ENCODE data around the gene IGF2R.

Gene IGF2R

GRCh38 chr6:160128879-160129516 lies 160.1 kb downstream of the IGF2R start:
- H3K4me3 ChIP-seq (ENCODE audit: low read depth, low read length) = no peak overlapping the region
- TF ChIP-seq MYC (IDR thresholded peaks at IDR 0.05; ENCODE audit: low read depth, low read length) (no peak), POLR2A (IDR thresholded peaks at IDR 0.05; ENCODE audit: extremely low read depth, insufficient read length) (no peak), MAX (IDR thresholded peaks at IDR 0.05; ENCODE audit: low read depth, low read length) (no peak), CTCF (IDR thresholded peaks at IDR 0.05; ENCODE audit: low read depth, low read length) (no peak)
- DNase-seq (ENCODE audit: low read depth) = no peak

- TF ChIP-seq CTCF (IDR thresholded peaks at IDR 0.05; ENCODE audit: low read depth, low read length) (no peak), MYC (IDR thresholded peaks at IDR 0.05; ENCODE audit: low read depth, low read length) (no peak), POLR2A (IDR thresholded peaks at IDR 0.05; ENCODE audit: extremely low read depth, insufficient read length) (no peak), MAX (IDR thresholded peaks at IDR 0.05; ENCODE audit: low read depth, low read length) (no peak)
- no peak for DNase-seq (ENCODE audit: low read depth)
- no peak overlapping the region for H3K4me3 ChIP-seq (ENCODE audit: low read depth, low read length)
Measured at GRCh38 chr6:160129881-160130615, 161.2 kb downstream of the IGF2R start.

GRCh38 chr6:160130729-160131484 lies 162.0 kb downstream of the IGF2R start:
- DNase-seq (ENCODE audit: low read depth) = no peak
- TF ChIP-seq MYC (IDR thresholded peaks at IDR 0.05; ENCODE audit: low read depth, low read length) (no peak), MAX (IDR thresholded peaks at IDR 0.05; ENCODE audit: low read depth, low read length) (no peak), CTCF (IDR thresholded peaks at IDR 0.05; ENCODE audit: low read depth, low read length) (no peak), POLR2A (IDR thresholded peaks at IDR 0.05; ENCODE audit: extremely low read depth, insufficient read length) (no peak)
- no peak overlapping the region for H3K4me3 ChIP-seq (ENCODE audit: low read depth, low read length)

GRCh38 chr6:160131636-160132296 lies 162.9 kb downstream of the IGF2R start:
- H3K4me3 ChIP-seq (ENCODE audit: low read depth, low read length) = no peak overlapping the region
- DNase-seq (ENCODE audit: low read depth) = no peak
- no peak for TF ChIP-seq MYC (IDR thresholded peaks at IDR 0.05; ENCODE audit: low read depth, low read length)
- TF ChIP-seq MAX (IDR thresholded peaks at IDR 0.05; ENCODE audit: low read depth, low read length) = no peak
- TF ChIP-seq POLR2A (IDR thresholded peaks at IDR 0.05; ENCODE audit: extremely low read depth, insufficient read length) = no peak
- TF ChIP-seq CTCF (IDR thresholded peaks at IDR 0.05; ENCODE audit: low read depth, low read length) = no peak

- no peak overlapping the region for H3K4me3 ChIP-seq (ENCODE audit: low read depth, low read length)
- TF ChIP-seq CTCF (IDR thresholded peaks at IDR 0.05; ENCODE audit: low read depth, low read length) = no peak
- DNase-seq (ENCODE audit: low read depth) = no peak
Measured at GRCh38 chr6:160132297-160132637, 163.4 kb downstream of the IGF2R start.
